ENCODE data around the gene DISP1.
A peak's percentile ranks its signal among the peaks of the same experiment; 100 is the strongest.

DISP1 gene

GRCh38 chr1:222777977-222778376 is 36.9 kb upstream of the DISP1 start:
- FAIRE-seq, result peak; percentile 21
- TF ChIP-seq CTCF (IDR thresholded peaks at IDR 0.05; ENCODE audit: insufficient read depth, missing control alignments), result no peak
- DNase-seq (ENCODE audit: insufficient read length, low spot score), result no peak

GRCh38 chr1:222781251-222781650 is 33.6 kb upstream of the DISP1 start:
- no peak for DNase-seq (ENCODE audit: insufficient read length, low spot score)
- no peak for TF ChIP-seq CTCF (IDR thresholded peaks at IDR 0.05; ENCODE audit: insufficient read depth, missing control alignments)
- FAIRE-seq, result no peak

GRCh38 chr1:222783051-222783450 is 31.8 kb upstream of the DISP1 start:
- no peak for FAIRE-seq
- DNase-seq (ENCODE audit: insufficient read length, low spot score), result no peak
- no peak for TF ChIP-seq CTCF (IDR thresholded peaks at IDR 0.05; ENCODE audit: insufficient read depth, missing control alignments)

GRCh38 chr1:222784371-222784770 is 30.5 kb upstream of the DISP1 start:
- DNase-seq (ENCODE audit: insufficient read length, low spot score) (no peak), FAIRE-seq (no peak)
- TF ChIP-seq CTCF (IDR thresholded peaks at IDR 0.05; ENCODE audit: insufficient read depth, missing control alignments), result no peak

- no peak for TF ChIP-seq CTCF (IDR thresholded peaks at IDR 0.05; ENCODE audit: insufficient read depth, missing control alignments)
- no peak for FAIRE-seq
- DNase-seq (ENCODE audit: insufficient read length, low spot score), result no peak
Observed at GRCh38 chr1:222784916-222785315, 29.9 kb upstream of the DISP1 start.

GRCh38 chr1:222785529-222785928 is 29.3 kb upstream of the DISP1 start:
- DNase-seq (ENCODE audit: insufficient read length, low spot score) (no peak), FAIRE-seq (no peak)
- TF ChIP-seq CTCF (IDR thresholded peaks at IDR 0.05; ENCODE audit: insufficient read depth, missing control alignments), result no peak

GRCh38 chr1:222786121-222786520 is 28.7 kb upstream of the DISP1 start:
- TF ChIP-seq CTCF (IDR thresholded peaks at IDR 0.05; ENCODE audit: insufficient read depth, missing control alignments), result no peak
- FAIRE-seq (no peak), DNase-seq (ENCODE audit: insufficient read length, low spot score) (no peak)
